MCF 10A (cell line): ENCODE measurements around the gene CNTN6. TPM values are rescaled to one million over a fixed set of nuclear protein-coding genes. Genes with fewer than 3 reads are reported as not detected.

ENCODE experiments used
- Bru-seq: library from RNA; stranded (reverse); fragments of 400-500 nt; gene quantifications from one replicate; lab custom pipeline; 2021; lab: Mats Ljungman, UMichigan
- BruChase-seq, 2 experiments: library from RNA; stranded (reverse); fragments of 400-500 nt; gene quantifications; one replicate each; lab custom pipeline; 2021; lab: Mats Ljungman, UMichigan
- BruUV-seq: library from RNA; stranded (reverse); fragments of 400-500 nt; replicated peaks from 2 replicates; lab custom pipeline; 2021; lab: Mats Ljungman, UMichigan
- CTCF ChIA-PET: fragments of 300-600 bp; sonication (Branson Sonifier 250); formaldehyde crosslinking; extraction: SDS; loops from one replicate; lab custom pipeline; 2021; ENCODE audit warnings: antibody characterized with exemption, inconsistent platforms; lab: Yijun Ruan, JAX
- POLR2A ChIA-PET: fragments of 300-600, 350-650 bp; sonication (Branson Sonifier 250); formaldehyde crosslinking; extraction: SDS; loops from one replicate; lab custom pipeline; 2020; ENCODE audit warnings: antibody characterized with exemption, inconsistent platforms; lab: Yijun Ruan, JAX
- DNase-seq: peaks from one replicate; pipeline ENCODE4 v3.0.0-alpha.2; 2018; ENCODE audit not compliant: unreplicated experiment
- H3K27ac Mint-ChIP-seq: one replicate; pipeline ENCODE4 v1.8.0; 2022; ENCODE audit warnings: mild to moderate bottlenecking, low read depth, mixed read lengths; ENCODE audit not compliant: unreplicated experiment
- H3K27me3 Mint-ChIP-seq: one replicate; pipeline ENCODE4 v1.8.0; 2022; ENCODE audit warnings: mixed read lengths; ENCODE audit not compliant: insufficient read depth, unreplicated experiment
- H3K36me3 Mint-ChIP-seq: one replicate; pipeline ENCODE4 v1.8.0; 2022; ENCODE audit warnings: mild to moderate bottlenecking, moderate library complexity, mixed read lengths; ENCODE audit not compliant: insufficient read depth, unreplicated experiment
- H3K4me1 Mint-ChIP-seq: one replicate; pipeline ENCODE4 v1.8.0; 2022; ENCODE audit warnings: mixed read lengths; ENCODE audit not compliant: insufficient read depth, unreplicated experiment
- H3K4me3 Mint-ChIP-seq: one replicate; pipeline ENCODE4 v1.8.0; 2022; ENCODE audit warnings: mild to moderate bottlenecking, moderate library complexity, mixed read lengths; ENCODE audit not compliant: unreplicated experiment
- H3K9me3 Mint-ChIP-seq: one replicate; pipeline ENCODE4 v1.8.0; 2022; ENCODE audit warnings: mixed read lengths; ENCODE audit not compliant: unreplicated experiment
- intact Hi-C: fragments of 100-400 bp; cut with micrococcal nuclease; formaldehyde crosslinking; loops from 2 replicates; pipeline ENCODE4 v1.14.1; 2022
- long read RNA-seq: library from polyadenylated mRNA; stranded (forward); transcript quantifications from one replicate; pipeline ENCODE4 v2.0.0, GENCODE V29; 2022
- total RNA-seq: library from RNA; stranded (reverse); gene quantifications from 2 replicates; pipeline ENCODE4 v1.2.3, GENCODE V29; 2022
- TF ChIP-seq, protein P1 (sequence below): fragments of 200-600 bp; IDR thresholded peaks from one replicate; pipeline ENCODE4 v1.8.0; 2022; ENCODE audit warnings: antibody characterized with exemption, mild to moderate bottlenecking; ENCODE audit not compliant: unreplicated experiment

CNTN6 gene
- total RNA-seq (not detected in 2 replicates), Bru-seq, nascent RNA (percentile 7 among the genes with signal in this experiment), BruChase-seq, experiment 1, labeled RNA remaining after a 6-hour chase (percentile 7 among the genes with signal in this experiment), BruChase-seq, experiment 2, labeled RNA remaining after a 2-hour chase (percentile 9 among the genes with signal in this experiment)
- long read RNA-seq: 0 reads

DNA sequence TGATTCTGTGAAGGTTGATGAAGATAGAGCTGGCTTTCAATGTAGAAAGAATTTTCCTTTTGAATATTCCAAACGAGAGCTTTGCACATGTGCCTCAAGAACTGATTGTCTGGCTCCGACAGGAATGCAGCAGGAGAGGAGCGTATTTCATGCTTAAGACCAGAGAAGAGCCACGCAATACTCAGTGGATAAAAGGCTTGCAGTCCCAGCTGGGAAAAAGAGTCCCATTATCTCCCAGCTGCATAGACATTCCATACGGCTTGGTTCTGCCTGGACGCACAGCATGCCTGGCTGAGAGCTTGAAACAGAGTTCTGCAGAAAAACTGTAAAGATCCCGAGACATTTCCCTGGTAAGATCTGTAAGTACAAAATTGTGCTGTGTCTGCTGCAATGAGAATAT is at the start of gene CNTN6:
Gene CNTN6, plus strand, starts transcription at position 254 of the 400 bp plus-strand sequence. CDS start 54,985 bp downstream, outside the sequence.
- no peaks in the 10 kb centered on the region for H3K36me3 Mint-ChIP-seq
- ChIA-PET POLR2A (no interaction called here), CTCF (no interaction called here)
- no peaks in the 10 kb centered on the region for H3K9me3 Mint-ChIP-seq
- intact Hi-C loops: no loop called here
- H3K4me3 Mint-ChIP-seq: no peak within 1 kb of the TSS
- no peaks in the 10 kb centered on the region for H3K27me3 Mint-ChIP-seq
- no peak within 1 kb of the TSS for H3K27ac Mint-ChIP-seq
- BruUV-seq: no TSS peak
- TF ChIP-seq, protein P1, sequence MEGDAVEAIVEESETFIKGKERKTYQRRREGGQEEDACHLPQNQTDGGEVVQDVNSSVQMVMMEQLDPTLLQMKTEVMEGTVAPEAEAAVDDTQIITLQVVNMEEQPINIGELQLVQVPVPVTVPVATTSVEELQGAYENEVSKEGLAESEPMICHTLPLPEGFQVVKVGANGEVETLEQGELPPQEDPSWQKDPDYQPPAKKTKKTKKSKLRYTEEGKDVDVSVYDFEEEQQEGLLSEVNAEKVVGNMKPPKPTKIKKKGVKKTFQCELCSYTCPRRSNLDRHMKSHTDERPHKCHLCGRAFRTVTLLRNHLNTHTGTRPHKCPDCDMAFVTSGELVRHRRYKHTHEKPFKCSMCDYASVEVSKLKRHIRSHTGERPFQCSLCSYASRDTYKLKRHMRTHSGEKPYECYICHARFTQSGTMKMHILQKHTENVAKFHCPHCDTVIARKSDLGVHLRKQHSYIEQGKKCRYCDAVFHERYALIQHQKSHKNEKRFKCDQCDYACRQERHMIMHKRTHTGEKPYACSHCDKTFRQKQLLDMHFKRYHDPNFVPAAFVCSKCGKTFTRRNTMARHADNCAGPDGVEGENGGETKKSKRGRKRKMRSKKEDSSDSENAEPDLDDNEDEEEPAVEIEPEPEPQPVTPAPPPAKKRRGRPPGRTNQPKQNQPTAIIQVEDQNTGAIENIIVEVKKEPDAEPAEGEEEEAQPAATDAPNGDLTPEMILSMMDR: no peak
- DNase-seq: no peak
- no peaks in the 10 kb centered on the region for H3K4me1 Mint-ChIP-seq

DNA sequence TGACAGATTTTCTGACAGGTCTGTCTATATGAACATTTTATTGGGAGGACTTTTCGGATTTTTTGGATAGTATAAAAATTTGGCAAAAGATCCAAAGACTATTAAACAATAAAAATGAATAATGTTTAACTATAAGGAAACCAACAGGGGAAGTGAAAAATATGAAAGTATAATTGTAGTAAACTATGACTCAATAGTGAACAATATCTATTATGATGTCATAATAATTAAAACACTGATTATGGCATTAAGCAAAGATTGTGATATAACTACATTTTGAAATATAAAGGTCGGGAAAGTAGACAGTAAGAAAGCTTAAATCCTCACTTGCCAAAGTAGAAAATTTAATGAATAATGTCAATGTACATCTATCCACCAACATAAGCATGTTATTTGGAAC is 44.3 kb upstream of the CNTN6 start:
- no peak overlapping the region for H3K4me3 Mint-ChIP-seq
- CTCF ChIA-PET: no interaction called here
- H3K9me3 Mint-ChIP-seq: no peaks in the 10 kb centered on the region
- DNase-seq: no peak
- no peaks in the 10 kb centered on the region for H3K4me1 Mint-ChIP-seq
- no peak overlapping the region for H3K27ac Mint-ChIP-seq
- TF ChIP-seq, protein P1: no peak
- peaks cover 6% of the 10 kb centered on the region for H3K36me3 Mint-ChIP-seq
- no peaks in the 10 kb centered on the region for H3K27me3 Mint-ChIP-seq
- intact Hi-C loops: no loop called here
- POLR2A ChIA-PET: no interaction called here
- BruUV-seq: no TSS peak

DNA sequence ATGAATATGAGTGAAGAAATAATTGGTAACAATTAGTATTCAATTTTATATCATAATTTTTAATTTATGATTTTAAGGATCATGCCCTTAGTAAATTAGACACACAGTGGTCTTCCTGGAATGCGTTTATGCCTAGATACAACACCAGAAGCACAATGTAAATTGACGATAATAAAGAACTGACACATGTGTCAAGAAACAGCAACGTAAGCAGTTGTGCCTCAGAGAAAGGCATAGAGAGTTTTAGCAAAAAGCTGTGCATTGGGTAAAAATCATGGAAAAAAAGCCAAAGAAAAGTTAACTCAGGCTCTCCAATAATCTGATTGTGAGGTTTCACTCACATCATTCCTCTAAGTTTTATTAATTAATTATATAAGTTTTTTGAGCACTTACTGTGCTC is 37.0 kb upstream of the CNTN6 start:
- no peak for DNase-seq
- ChIA-PET CTCF (no interaction called here), POLR2A (no interaction called here)
- Mint-ChIP-seq H3K9me3 (no peaks in the 10 kb centered on the region), H3K36me3 (no peaks in the 10 kb centered on the region), H3K4me1 (no peaks in the 10 kb centered on the region), H3K27ac (no peak overlapping the region), H3K4me3 (no peak overlapping the region), H3K27me3 (no peaks in the 10 kb centered on the region)
- intact Hi-C loops: no loop called here
- BruUV-seq: no TSS peak
- TF ChIP-seq, protein P1: no peak

DNA sequence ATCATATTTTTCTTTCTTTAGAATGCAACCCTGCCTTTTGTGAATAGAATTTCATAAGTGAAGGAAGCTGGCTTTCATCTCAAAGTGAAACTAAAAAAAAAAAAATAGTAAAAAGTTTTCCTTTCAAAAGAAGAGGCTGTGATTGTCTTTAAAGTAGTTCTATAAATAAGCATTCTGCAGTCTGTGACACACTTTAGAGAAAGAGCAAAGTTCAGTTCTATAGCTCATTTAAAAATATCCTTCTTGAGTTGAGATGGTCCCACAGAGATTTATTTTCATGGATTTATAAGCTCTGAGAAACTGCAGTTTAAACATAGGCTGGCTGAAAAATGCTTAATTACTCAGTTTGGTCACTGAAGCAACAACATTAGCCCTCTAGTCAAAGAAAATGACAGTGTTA is 36.1 kb upstream of the CNTN6 start:
- no peak for DNase-seq
- H3K4me3 Mint-ChIP-seq: no peak overlapping the region
- no peaks in the 10 kb centered on the region for H3K36me3 Mint-ChIP-seq
- ChIA-PET CTCF (no interaction called here), POLR2A (no interaction called here)
- intact Hi-C loops: no loop called here
- H3K27ac Mint-ChIP-seq: no peak overlapping the region
- BruUV-seq: no TSS peak
- no peaks in the 10 kb centered on the region for H3K27me3 Mint-ChIP-seq
- TF ChIP-seq, protein P1: no peak
- no peaks in the 10 kb centered on the region for H3K4me1 Mint-ChIP-seq
- no peaks in the 10 kb centered on the region for H3K9me3 Mint-ChIP-seq
